B cell (primary cell): Measurements from ENCODE around the gene SOX15. TPM values are rescaled to one million over a fixed set of nuclear protein-coding genes. Genes with fewer than 3 reads are reported as not detected.

Experiments used
- ATAC-seq: fragments of 200-7000 bp; cut with Tn5 transposase; one replicate; pipeline ENCODE4 v1.10.0; 2021; ENCODE audit warnings: low read depth, mild to moderate bottlenecking, moderate number of reproducible peaks, moderate library complexity
- CTCF ChIA-PET: fragments of 350-600 bp; sonication (Branson Sonifier 250); formaldehyde crosslinking; loops from one replicate; lab custom pipeline; 2021; ENCODE audit warnings: antibody characterized with exemption, inconsistent platforms; lab: Charles Lee
- POLR2A ChIA-PET: fragments of 350-600 bp; sonication (Branson Sonifier 250); formaldehyde crosslinking; loops from one replicate; lab custom pipeline; 2021; ENCODE audit warnings: antibody characterized with exemption; lab: Charles Lee
- DNase-seq: peaks from one replicate; pipeline ENCODE4 v3.0.0; 2013
- H2AFZ ChIP-seq: 2 replicates; pipeline ENCODE4 v1.6.1; 2012; ENCODE audit warnings: mild to moderate bottlenecking, low read depth, low read length; ENCODE audit not compliant: insufficient read depth, poor library complexity, severe bottlenecking
- H3K27ac ChIP-seq, 2 donors: 1 replicate in 1 of 2; 2 replicates in 1 of 2; pipeline ENCODE4 v1.5.1; 2012 to 2013; ENCODE audit warnings: low read length in 2 of 2, mild to moderate bottlenecking in 2 of 2, moderate library complexity in 1 of 2
- H3K27me3 ChIP-seq, 4 experiments: fragments of 200-600 bp in 1 of 4; sonication (generic) in 1 of 4; replicated peaks in 1 of 4; 1 replicate in 2 of 4; 2 replicates in 2 of 4; pipeline versions ENCODE4 v1.6.1 to v1.7.0; 2013 to 2016; ENCODE audit warnings: low read length in 3 of 4, mild to moderate bottlenecking in 2 of 4, mixed read lengths in 1 of 4, moderate library complexity in 1 of 4; ENCODE audit not compliant: insufficient read depth in 4 of 4, control insufficient read depth in 3 of 4; ENCODE audit errors: control extremely low read depth in 1 of 4
- H3K36me3 ChIP-seq, 2 experiments: replicated peaks in 1 of 2; 1 replicate in 1 of 2; 2 replicates in 1 of 2; pipeline versions ENCODE4 v1.6.1 to v1.7.1; 2013; ENCODE audit warnings: low read length in 1 of 2; ENCODE audit not compliant: insufficient read depth in 2 of 2, control insufficient read depth in 1 of 2; ENCODE audit errors: control extremely low read depth in 1 of 2, extremely low read depth in 1 of 2
- H3K4me1 ChIP-seq, 2 donors: fragments of 200-600 bp in 1 of 2; sonication (generic) in 1 of 2; 1 replicate in 1 of 2; 2 replicates in 1 of 2; pipeline versions ENCODE4 v1.5.1 to v1.6.1; 2013 to 2017; ENCODE audit warnings: low read length in 2 of 2; ENCODE audit not compliant: control insufficient read depth in 2 of 2, insufficient read depth in 2 of 2
- H3K4me2 ChIP-seq: replicated peaks from 2 replicates; pipeline ENCODE3; 2012; ENCODE audit warnings: mild to moderate bottlenecking, low read depth, low read length; ENCODE audit not compliant: poor library complexity, severe bottlenecking
- H3K4me3 ChIP-seq, 5 experiments: fragments of 200-600 bp in 1 of 5; sonication (generic) in 1 of 5; 1 replicate in 3 of 5; 2 replicates in 2 of 5; pipeline versions ENCODE4 v1.5.1 to v1.7.0; 2011 to 2016; ENCODE audit warnings: low read length in 4 of 5, mild to moderate bottlenecking in 4 of 5, low read depth in 2 of 5, control low read depth in 1 of 5, moderate library complexity in 1 of 5; ENCODE audit not compliant: insufficient read depth in 1 of 5; ENCODE audit errors: control extremely low read depth in 1 of 5, extremely low read depth in 1 of 5
- H3K79me2 ChIP-seq: fragments of 200-600 bp; sonication (generic); one replicate; pipeline ENCODE4 v1.6.0; 2016; ENCODE audit warnings: low read length; ENCODE audit not compliant: control insufficient read depth, insufficient read depth
- H3K9ac ChIP-seq: fragments of 200-600 bp; sonication (generic); 2 replicates; pipeline ENCODE4 v1.6.1; 2017; ENCODE audit warnings: mild to moderate bottlenecking, low read length, moderate library complexity
- H3K9me3 ChIP-seq, 3 donors: one replicate each; pipeline versions ENCODE4 v1.6.1 to v1.7.1; 2013; ENCODE audit warnings: low read length in 2 of 3; ENCODE audit not compliant: control insufficient read depth in 2 of 3, insufficient read depth in 1 of 3; ENCODE audit errors: control extremely low read depth in 1 of 3
- H4K20me1 ChIP-seq: 2 replicates; pipeline ENCODE4 v1.6.0; 2012; ENCODE audit warnings: mild to moderate bottlenecking, low read length; ENCODE audit not compliant: insufficient read depth, control insufficient read depth, poor library complexity, severe bottlenecking
- H3K27ac Mint-ChIP-seq: one replicate; pipeline ENCODE4 v1.8.0; 2021; ENCODE audit warnings: mixed read lengths
- H3K27me3 Mint-ChIP-seq: one replicate; pipeline ENCODE4 v1.8.0; 2021; ENCODE audit warnings: mixed read lengths
- H3K4me1 Mint-ChIP-seq: one replicate; pipeline ENCODE4 v1.8.0; 2021; ENCODE audit warnings: mixed read lengths
- H3K4me3 Mint-ChIP-seq: one replicate; pipeline ENCODE4 v1.8.0; 2021; ENCODE audit warnings: mixed read lengths
- H3K9me3 Mint-ChIP-seq: one replicate; pipeline ENCODE4 v1.8.0; 2022; ENCODE audit warnings: mixed read lengths; ENCODE audit not compliant: insufficient read depth
- EZH2 ChIP-seq: IDR thresholded peaks from 2 replicates; pipeline ENCODE4 v1.6.1; 2012; ENCODE audit warnings: borderline replicate concordance, low read depth, mild to moderate bottlenecking, moderate library complexity, low read length; ENCODE audit not compliant: insufficient read depth, poor library complexity, severe bottlenecking
- WGBS: methylation state at CpG from one replicate; pipeline ENCODE4 v1.1.5; 2013; ENCODE audit warnings: missing lambda C conversion rate; ENCODE audit not compliant: insufficient coverage; 5-methylcytosine and 5-hydroxymethylcytosine counted together
- intact Hi-C: fragments of 100-400 bp; cut with micrococcal nuclease; formaldehyde crosslinking; loops from one replicate; pipeline ENCODE4 v1.10.0; 2022
- polyA plus RNA-seq: library from polyadenylated mRNA; depleted of rRNA; stranded (reverse); fragments of >200 nt; gene quantifications from 2 replicates; pipeline ENCODE4 v1.2.3, GENCODE V29; 2012
- total RNA-seq, 2 donors: library from RNA; stranded (reverse); fragments of 120-200 nt in 1 of 2; gene quantifications; 1 replicate in 1 of 2; 2 replicates in 1 of 2; pipeline versions ENCODE4 v1.2.3 to v1.2.4, GENCODE V29; 2013 to 2022
- TF ChIP-seq, protein P1 (sequence below): fragments of 200-600 bp; IDR thresholded peaks from one replicate; pipeline ENCODE4 v1.8.0; 2022; ENCODE audit warnings: antibody characterized with exemption, mild to moderate bottlenecking

SOX15 gene
- total and polyA plus RNA-seq, 2 donors (not counting 1 experiment from before 2014, with no cell fraction given) = 0.18 to 0.96 TPM

DNA sequence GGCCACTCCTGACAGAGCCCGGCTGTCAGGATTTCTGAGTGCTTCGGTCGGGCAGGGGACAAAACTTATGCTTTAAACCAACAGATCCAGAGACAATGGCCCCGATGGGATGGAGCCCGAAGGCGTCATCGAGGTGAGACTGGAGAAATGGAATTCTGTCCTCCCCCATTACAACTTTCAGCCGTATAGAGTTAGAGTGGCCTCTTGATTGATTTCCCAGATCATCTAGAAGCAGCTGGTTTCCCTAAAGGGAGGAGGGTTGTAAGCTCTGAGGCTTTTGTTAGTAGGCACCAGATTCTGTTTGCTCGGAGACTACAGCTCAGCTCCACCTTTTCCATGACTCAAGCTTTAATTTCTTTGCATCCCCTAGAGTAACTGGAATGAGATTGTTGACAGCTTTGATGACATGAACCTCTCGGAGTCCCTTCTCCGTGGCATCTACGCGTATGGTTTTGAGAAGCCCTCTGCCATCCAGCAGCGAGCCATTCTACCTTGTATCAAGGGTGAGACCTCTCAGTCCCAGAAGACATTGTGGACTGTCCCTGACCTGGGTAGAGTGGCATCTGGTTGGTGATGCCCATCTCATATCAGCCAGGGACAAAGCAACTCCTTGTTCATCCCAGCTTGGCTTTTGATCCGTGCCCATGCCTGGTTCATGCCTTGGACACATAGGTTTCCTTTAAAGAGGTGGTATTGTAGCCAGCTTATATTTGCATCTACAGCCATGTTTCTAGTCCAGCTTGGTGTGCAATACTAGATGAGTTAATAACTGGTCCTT is 15.5 kb downstream of the SOX15 start:
- peaks cover 30 to 42% of the 10 kb centered on the region in 2 donors for H3K4me1 ChIP-seq
- peak overlapping the region; percentile 99 for H3K27ac Mint-ChIP-seq

More for the DNA sequence above, 15.5 kb downstream of the SOX15 start:
- DNase-seq = no peak
- Histone ChIP-seq H3K9me3 (no peaks in the 10 kb centered on the region), H3K4me2 (peak overlapping the region; percentile 89), H2AFZ (no peak overlapping the region), H3K36me3 (peaks cover 24 to 74% of the 10 kb centered on the region in 2 experiments), H4K20me1 (peaks cover 61% of the 10 kb centered on the region), H3K27ac (peak overlapping the region; percentile 85 to 94), H3K79me2 (peaks cover 40% of the 10 kb centered on the region), H3K27me3 (no peaks in the 10 kb centered on the region), H3K4me3 (peak overlapping the region; percentile 61 to 98 (median 93)), H3K9ac (peak overlapping the region; percentile 98)
- CTCF ChIA-PET = interaction anchor here (1.0 to 4.9 kb wide), 8 partner anchors 9 to 278 kb away, joined by 3 to 21 read pairs (median 8); partner anchors contain the start of genes MPDU1, SENP3 and SOX15
- Mint-ChIP-seq H3K4me1 (peaks cover 67% of the 10 kb centered on the region), H3K27me3 (no peaks in the 10 kb centered on the region), H3K9me3 (no peaks in the 10 kb centered on the region), H3K4me3 (peak overlapping the region; percentile 94)
- POLR2A ChIA-PET = interaction anchor here (0.6 to 2.4 kb wide), 12 partner anchors 8 to 551 kb away, joined by 3 to 15 read pairs (median 5); partner anchors contain the start of genes FXR2, MPDU1, POLR2A and SAT2
- intact Hi-C loops = loop anchor here (5.0 to 10.0 kb wide), 3 partner anchors 172 to 560 kb away; partner anchors contain the start of genes CYB5D1, NAA38, RNASEK and TMEM256
- ATAC-seq = no peak
- TF ChIP-seq, protein P1, sequence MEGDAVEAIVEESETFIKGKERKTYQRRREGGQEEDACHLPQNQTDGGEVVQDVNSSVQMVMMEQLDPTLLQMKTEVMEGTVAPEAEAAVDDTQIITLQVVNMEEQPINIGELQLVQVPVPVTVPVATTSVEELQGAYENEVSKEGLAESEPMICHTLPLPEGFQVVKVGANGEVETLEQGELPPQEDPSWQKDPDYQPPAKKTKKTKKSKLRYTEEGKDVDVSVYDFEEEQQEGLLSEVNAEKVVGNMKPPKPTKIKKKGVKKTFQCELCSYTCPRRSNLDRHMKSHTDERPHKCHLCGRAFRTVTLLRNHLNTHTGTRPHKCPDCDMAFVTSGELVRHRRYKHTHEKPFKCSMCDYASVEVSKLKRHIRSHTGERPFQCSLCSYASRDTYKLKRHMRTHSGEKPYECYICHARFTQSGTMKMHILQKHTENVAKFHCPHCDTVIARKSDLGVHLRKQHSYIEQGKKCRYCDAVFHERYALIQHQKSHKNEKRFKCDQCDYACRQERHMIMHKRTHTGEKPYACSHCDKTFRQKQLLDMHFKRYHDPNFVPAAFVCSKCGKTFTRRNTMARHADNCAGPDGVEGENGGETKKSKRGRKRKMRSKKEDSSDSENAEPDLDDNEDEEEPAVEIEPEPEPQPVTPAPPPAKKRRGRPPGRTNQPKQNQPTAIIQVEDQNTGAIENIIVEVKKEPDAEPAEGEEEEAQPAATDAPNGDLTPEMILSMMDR = no peak
- no peak for TF ChIP-seq EZH2
- 55% methylated on average over 8 of the region's 15 CpGs for WGBS
